ENCODE data around the gene PIK3AP1.
A peak's percentile ranks its signal among the peaks of the same experiment; 100 is the strongest.

Gene PIK3AP1

GRCh38 chr10:96678725-96679124, 41.6 kb downstream of the PIK3AP1 start:
- Histone ChIP-seq H2AFZ (ENCODE audit: low read depth) (no peak overlapping the region), H3K27ac (no peak overlapping the region), H3K79me2 (ENCODE audit: insufficient read depth, low read depth) (no peaks in the 10 kb centered on the region), H3K9ac (no peak overlapping the region), H3K36me3 (ENCODE audit: insufficient read depth) (no peaks in the 10 kb centered on the region), H3K4me1 (ENCODE audit: low read depth, poor library complexity, severe bottlenecking) (peaks cover 12% of the 10 kb centered on the region), H3K27me3 (ENCODE audit: insufficient read depth, low read depth) (no peaks in the 10 kb centered on the region), H3K4me3 (IDR thresholded peaks at IDR 0.05; ENCODE audit: insufficient read depth, low read depth, low read length) (no peak overlapping the region), H4K20me1 (ENCODE audit: insufficient read depth) (no peaks in the 10 kb centered on the region), H3K4me2 (no peak overlapping the region)
- TF ChIP-seq CTCF (conservative IDR thresholded peaks at IDR 0.05; ENCODE audit: low read depth, low read length): no peak

DNA sequence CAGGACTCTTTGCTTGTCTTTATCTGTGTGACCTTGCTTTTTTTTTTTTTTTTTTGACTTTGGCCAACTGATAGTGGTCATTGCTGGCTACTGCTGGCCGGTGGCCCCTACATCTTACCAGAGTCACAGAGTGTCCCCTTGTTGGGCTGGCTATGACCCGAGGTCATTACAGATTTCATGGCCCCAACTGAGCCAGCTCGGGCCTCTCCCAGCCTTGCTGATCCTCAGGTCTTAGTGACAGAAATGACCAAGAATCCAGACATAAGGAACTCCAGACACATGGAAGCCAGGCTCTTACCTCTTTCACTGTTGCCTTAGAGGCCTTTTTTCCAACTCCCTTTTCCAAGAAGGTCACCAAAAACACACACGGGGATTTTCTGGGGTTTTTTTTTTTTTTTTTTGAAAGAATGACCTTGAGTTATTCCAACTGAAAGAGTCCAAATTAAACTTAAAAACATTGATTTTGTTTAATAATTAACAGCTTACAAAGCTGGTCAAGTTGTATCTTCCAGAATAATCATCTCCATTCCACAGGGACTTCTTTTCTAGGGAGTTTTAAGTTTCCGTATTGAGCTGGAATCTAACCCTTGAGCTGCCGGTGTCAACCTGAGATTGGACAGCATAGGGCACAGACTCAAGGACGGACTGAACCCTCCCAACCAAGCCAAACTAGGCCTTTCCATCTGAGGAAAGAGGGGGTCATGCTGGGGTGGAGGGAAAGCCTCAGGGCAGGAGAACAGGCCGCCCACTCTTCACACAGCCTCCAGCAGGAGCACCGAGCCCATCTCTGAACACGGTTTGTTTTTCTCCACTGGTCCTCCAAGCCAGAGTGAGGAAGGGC, 43.8 kb downstream of the PIK3AP1 start:
- Histone ChIP-seq H3K4me2 (no peak overlapping the region), H2AFZ (ENCODE audit: low read depth) (no peak overlapping the region), H4K20me1 (ENCODE audit: insufficient read depth) (no peaks in the 10 kb centered on the region), H3K4me1 (ENCODE audit: low read depth, poor library complexity, severe bottlenecking) (peaks cover 16% of the 10 kb centered on the region), H3K36me3 (ENCODE audit: insufficient read depth) (no peaks in the 10 kb centered on the region), H3K27ac (no peak overlapping the region), H3K79me2 (ENCODE audit: insufficient read depth, low read depth) (no peaks in the 10 kb centered on the region), H3K9ac (no peak overlapping the region), H3K4me3 (IDR thresholded peaks at IDR 0.05; ENCODE audit: insufficient read depth, low read depth, low read length) (no peak overlapping the region), H3K27me3 (ENCODE audit: insufficient read depth, low read depth) (no peaks in the 10 kb centered on the region)
- TF ChIP-seq CTCF (conservative IDR thresholded peaks at IDR 0.05; ENCODE audit: low read depth, low read length): no peak

GRCh38 chr10:96675846-96676245, 44.5 kb downstream of the PIK3AP1 start:
- peaks cover 16% of the 10 kb centered on the region for H3K4me1 ChIP-seq (ENCODE audit: low read depth, poor library complexity, severe bottlenecking)
- H3K9ac ChIP-seq: no peak overlapping the region
- no peaks in the 10 kb centered on the region for H3K36me3 ChIP-seq (ENCODE audit: insufficient read depth)
- no peak overlapping the region for H3K4me3 ChIP-seq (IDR thresholded peaks at IDR 0.05; ENCODE audit: insufficient read depth, low read depth, low read length)
- no peak overlapping the region for H3K4me2 ChIP-seq
- no peak overlapping the region for H2AFZ ChIP-seq (ENCODE audit: low read depth)
- no peak overlapping the region for H3K27ac ChIP-seq
- no peaks in the 10 kb centered on the region for H3K79me2 ChIP-seq (ENCODE audit: insufficient read depth, low read depth)
- TF ChIP-seq CTCF (conservative IDR thresholded peaks at IDR 0.05; ENCODE audit: low read depth, low read length): no peak
- no peaks in the 10 kb centered on the region for H4K20me1 ChIP-seq (ENCODE audit: insufficient read depth)
- no peaks in the 10 kb centered on the region for H3K27me3 ChIP-seq (ENCODE audit: insufficient read depth, low read depth)

- Histone ChIP-seq H2AFZ (ENCODE audit: low read depth) (no peak overlapping the region), H3K9ac (no peak overlapping the region), H3K27me3 (ENCODE audit: insufficient read depth, low read depth) (no peaks in the 10 kb centered on the region), H3K4me3 (IDR thresholded peaks at IDR 0.05; ENCODE audit: insufficient read depth, low read depth, low read length) (no peak overlapping the region), H3K79me2 (ENCODE audit: insufficient read depth, low read depth) (no peaks in the 10 kb centered on the region), H3K4me1 (ENCODE audit: low read depth, poor library complexity, severe bottlenecking) (peaks cover 16% of the 10 kb centered on the region), H3K27ac (no peak overlapping the region), H4K20me1 (ENCODE audit: insufficient read depth) (no peaks in the 10 kb centered on the region), H3K4me2 (peak overlapping the region; percentile 26; the same call in 1 of the 2 replicates), H3K36me3 (ENCODE audit: insufficient read depth) (no peaks in the 10 kb centered on the region)
- no peak for TF ChIP-seq CTCF (conservative IDR thresholded peaks at IDR 0.05; ENCODE audit: low read depth, low read length)
These were observed 46.8 kb downstream of the PIK3AP1 start for GRCh38 chr10:96673318-96674099.

All from KMS-11 (cell line).